ENCODE data around the gene FAM124A.

The FAM124A gene

GRCh38 chr13:51292000-51292565, 69.9 kb downstream of the FAM124A start:
- no peak overlapping the region for H2AFZ ChIP-seq (ENCODE audit: low read depth, low read length)
- no peak overlapping the region for H3K4me2 ChIP-seq (ENCODE audit: low read length)
- no peak for TF ChIP-seq EZH2phosphoT487 (IDR thresholded peaks at IDR 0.05; ENCODE audit: low read depth)
- no peak for TF ChIP-seq CTCF (IDR thresholded peaks at IDR 0.05; ENCODE audit: low read depth, low read length)
- H3K9me3 ChIP-seq (ENCODE audit: insufficient read depth, low read length) = no peaks in the 10 kb centered on the region
- H3K9ac ChIP-seq (ENCODE audit: low read length) = no peak overlapping the region
- H4K20me1 ChIP-seq (ENCODE audit: insufficient read depth, low read length) = no peaks in the 10 kb centered on the region
- no peak overlapping the region for H3K4me3 ChIP-seq (ENCODE audit: low read length)
- H3K4me1 ChIP-seq (ENCODE audit: low read length) = no peaks in the 10 kb centered on the region
- H3K27ac ChIP-seq (ENCODE audit: low read length) = no peak overlapping the region
- H3K27me3 ChIP-seq (ENCODE audit: low read depth, low read length) = no peaks in the 10 kb centered on the region
- H3K79me2 ChIP-seq (ENCODE audit: low read length) = no peaks in the 10 kb centered on the region
- H3K36me3 ChIP-seq (replicated peaks; ENCODE audit: low read depth, low read length) = no peaks in the 10 kb centered on the region

- H3K36me3 ChIP-seq (replicated peaks; ENCODE audit: low read depth, low read length) = no peaks in the 10 kb centered on the region
- H3K4me2 ChIP-seq (ENCODE audit: low read length) = no peak overlapping the region
- no peak overlapping the region for H2AFZ ChIP-seq (ENCODE audit: low read depth, low read length)
- no peaks in the 10 kb centered on the region for H3K27me3 ChIP-seq (ENCODE audit: low read depth, low read length)
- H3K9me3 ChIP-seq (ENCODE audit: insufficient read depth, low read length) = no peaks in the 10 kb centered on the region
- H3K9ac ChIP-seq (ENCODE audit: low read length) = no peak overlapping the region
- no peak overlapping the region for H3K27ac ChIP-seq (ENCODE audit: low read length)
- H3K4me1 ChIP-seq (ENCODE audit: low read length) = no peaks in the 10 kb centered on the region
- H3K79me2 ChIP-seq (ENCODE audit: low read length) = no peaks in the 10 kb centered on the region
- H3K4me3 ChIP-seq (ENCODE audit: low read length) = no peak overlapping the region
- H4K20me1 ChIP-seq (ENCODE audit: insufficient read depth, low read length) = no peaks in the 10 kb centered on the region
- TF ChIP-seq CTCF (IDR thresholded peaks at IDR 0.05; ENCODE audit: low read depth, low read length) (peak; percentile 47), EZH2phosphoT487 (IDR thresholded peaks at IDR 0.05; ENCODE audit: low read depth) (no peak)
Measured at GRCh38 chr13:51297556-51297955, 75.4 kb downstream of the FAM124A start.

- Histone ChIP-seq H3K4me2 (ENCODE audit: low read length) (no peak overlapping the region), H3K36me3 (replicated peaks; ENCODE audit: low read depth, low read length) (no peaks in the 10 kb centered on the region), H3K4me3 (ENCODE audit: low read length) (no peak overlapping the region), H3K27ac (ENCODE audit: low read length) (no peak overlapping the region), H2AFZ (ENCODE audit: low read depth, low read length) (no peak overlapping the region), H3K27me3 (ENCODE audit: low read depth, low read length) (no peaks in the 10 kb centered on the region), H4K20me1 (ENCODE audit: insufficient read depth, low read length) (no peaks in the 10 kb centered on the region), H3K9ac (ENCODE audit: low read length) (no peak overlapping the region), H3K9me3 (ENCODE audit: insufficient read depth, low read length) (no peaks in the 10 kb centered on the region), H3K79me2 (ENCODE audit: low read length) (no peaks in the 10 kb centered on the region), H3K4me1 (ENCODE audit: low read length) (no peaks in the 10 kb centered on the region)
- no peak for TF ChIP-seq CTCF (IDR thresholded peaks at IDR 0.05; ENCODE audit: low read depth, low read length)
- TF ChIP-seq EZH2phosphoT487 (IDR thresholded peaks at IDR 0.05; ENCODE audit: low read depth) = no peak
Measured at GRCh38 chr13:51298812-51299211, 76.6 kb downstream of the FAM124A start.

GRCh38 chr13:51303063-51303552, 80.9 kb downstream of the FAM124A start:
- H3K27me3 ChIP-seq (ENCODE audit: low read depth, low read length) = no peaks in the 10 kb centered on the region
- no peak overlapping the region for H3K27ac ChIP-seq (ENCODE audit: low read length)
- no peak overlapping the region for H3K9ac ChIP-seq (ENCODE audit: low read length)
- H3K4me1 ChIP-seq (ENCODE audit: low read length) = 0 out of 2 replicates have a peak, but pooled peaks cover 4% of the 10 kb centered on the region
- H3K9me3 ChIP-seq (ENCODE audit: insufficient read depth, low read length) = no peaks in the 10 kb centered on the region
- H3K4me3 ChIP-seq (ENCODE audit: low read length) = no peak overlapping the region
- H3K4me2 ChIP-seq (ENCODE audit: low read length) = no peak overlapping the region
- H3K36me3 ChIP-seq (replicated peaks; ENCODE audit: low read depth, low read length) = no peaks in the 10 kb centered on the region
- TF ChIP-seq EZH2phosphoT487 (IDR thresholded peaks at IDR 0.05; ENCODE audit: low read depth) = no peak
- no peak for TF ChIP-seq CTCF (IDR thresholded peaks at IDR 0.05; ENCODE audit: low read depth, low read length)
- H4K20me1 ChIP-seq (ENCODE audit: insufficient read depth, low read length) = no peaks in the 10 kb centered on the region
- no peaks in the 10 kb centered on the region for H3K79me2 ChIP-seq (ENCODE audit: low read length)
- no peak overlapping the region for H2AFZ ChIP-seq (ENCODE audit: low read depth, low read length)

Data from OCI-LY3 (cell line).